GM12875 (cell line): ENCODE measurements around the gene OVOL3.
A peak's percentile ranks its signal among the peaks of the same experiment; 100 is the strongest.

Source experiments
- H3K4me3 ChIP-seq: one replicate; pipeline ENCODE4 v1.5.1; 2011; ENCODE audit warnings: low read depth, low read length, control low read depth
- CTCF ChIP-seq: IDR thresholded peaks from 2 replicates; pipeline ENCODE4 v1.5.1; 2011; ENCODE audit warnings: low read depth, mild to moderate bottlenecking, control low read depth, inconsistent platforms, low read length, moderate library complexity, borderline replicate concordance; ENCODE audit not compliant: insufficient read depth

Gene OVOL3

GRCh38 chr19:36136964-36137686, 26.2 kb downstream of the OVOL3 start:
- no peak for TF ChIP-seq CTCF
- H3K4me3 ChIP-seq = no peak overlapping the region

- no peak for TF ChIP-seq CTCF
- H3K4me3 ChIP-seq = peak overlapping the region; percentile 74
Observed at GRCh38 chr19:36139120-36139472, 28.2 kb downstream of the OVOL3 start.

- H3K4me3 ChIP-seq = peak within 1 kb of the TSS; percentile 74
- peak; percentile 18; the same call in 1 of the 2 replicates for TF ChIP-seq CTCF
Observed at GRCh38 chr19:36139473-36140303, 28.7 kb downstream of the OVOL3 start, which contains the start of gene CAPNS1. Gene CAPNS1, plus strand, starts transcription at chr19:36140066. Its CDS starts 946 bp downstream, at chr19:36141012.

- H3K4me3 ChIP-seq = peak overlapping the region; percentile 74
- TF ChIP-seq CTCF = no peak
Observed at GRCh38 chr19:36140304-36141038, 29.5 kb downstream of the OVOL3 start.

GRCh38 chr19:36141039-36141927, 30.3 kb downstream of the OVOL3 start:
- peak overlapping the region; percentile 74 for H3K4me3 ChIP-seq
- no peak for TF ChIP-seq CTCF

GRCh38 chr19:36142046-36142445, 31.1 kb downstream of the OVOL3 start:
- no peak for TF ChIP-seq CTCF
- H3K4me3 ChIP-seq = no peak overlapping the region
